Measurements from ENCODE around the gene APCDD1.

The APCDD1 gene

GRCh38 chr18:10508591-10508990 is 54.2 kb downstream of the APCDD1 start:
- no peak for DNase-seq
- no peak for TF ChIP-seq CTCF (IDR thresholded peaks at IDR 0.05; ENCODE audit: low read depth, low read length)
- Histone ChIP-seq H3K9me3 (no peaks in the 10 kb centered on the region), H3K27me3 (no peaks in the 10 kb centered on the region), H3K4me1 (no peaks in the 10 kb centered on the region), H3K4me3 (ENCODE audit: low read depth, low read length) (no peak overlapping the region), H3K36me3 (no peaks in the 10 kb centered on the region)

GRCh38 chr18:10511236-10511635 is 56.8 kb downstream of the APCDD1 start:
- no peak overlapping the region for H3K4me3 ChIP-seq (ENCODE audit: low read depth, low read length)
- TF ChIP-seq CTCF (IDR thresholded peaks at IDR 0.05; ENCODE audit: low read depth, low read length) = no peak
- no peaks in the 10 kb centered on the region for H3K4me1 ChIP-seq
- no peaks in the 10 kb centered on the region for H3K9me3 ChIP-seq
- no peaks in the 10 kb centered on the region for H3K36me3 ChIP-seq
- DNase-seq = no peak
- no peaks in the 10 kb centered on the region for H3K27me3 ChIP-seq

DNA sequence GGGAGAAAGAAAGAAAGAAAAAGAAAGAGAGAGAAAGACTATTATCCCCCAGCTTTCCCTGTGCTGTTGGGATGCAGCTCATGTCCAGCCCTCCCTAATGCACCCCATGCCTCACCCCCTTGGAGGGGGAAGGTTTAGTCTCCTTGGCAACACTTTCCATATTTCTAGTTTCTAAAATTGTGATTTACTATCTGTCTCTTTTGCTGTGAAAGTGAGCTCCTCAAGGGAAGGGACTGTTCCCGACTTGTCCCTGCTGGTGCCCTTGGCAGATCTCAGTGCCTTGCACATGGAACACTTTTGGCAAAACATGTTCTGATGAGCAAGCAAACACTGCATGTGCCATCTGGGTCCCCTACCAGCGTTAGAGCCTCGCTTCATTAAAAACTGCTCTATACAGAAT is 59.6 kb downstream of the APCDD1 start:
- no peak overlapping the region for H3K4me3 ChIP-seq (ENCODE audit: low read depth, low read length)
- H3K36me3 ChIP-seq = no peaks in the 10 kb centered on the region
- no peak for DNase-seq

GRCh38 chr18:10514601-10515000 is 60.2 kb downstream of the APCDD1 start:
- Histone ChIP-seq H3K36me3 (no peaks in the 10 kb centered on the region), H3K27me3 (peaks cover 5% of the 10 kb centered on the region), H3K4me1 (no peaks in the 10 kb centered on the region), H3K9me3 (no peaks in the 10 kb centered on the region), H3K4me3 (ENCODE audit: low read depth, low read length) (no peak overlapping the region)
- DNase-seq = no peak
- no peak for TF ChIP-seq CTCF (IDR thresholded peaks at IDR 0.05; ENCODE audit: low read depth, low read length)

More for the DNA sequence above, 59.6 kb downstream of the APCDD1 start:
- TF ChIP-seq CTCF (IDR thresholded peaks at IDR 0.05; ENCODE audit: low read depth, low read length) = no peak
- no peaks in the 10 kb centered on the region; the same call in 1 of the 2 replicates for H3K27me3 ChIP-seq
- H3K4me1 ChIP-seq = no peaks in the 10 kb centered on the region
- no peaks in the 10 kb centered on the region for H3K9me3 ChIP-seq

DNA sequence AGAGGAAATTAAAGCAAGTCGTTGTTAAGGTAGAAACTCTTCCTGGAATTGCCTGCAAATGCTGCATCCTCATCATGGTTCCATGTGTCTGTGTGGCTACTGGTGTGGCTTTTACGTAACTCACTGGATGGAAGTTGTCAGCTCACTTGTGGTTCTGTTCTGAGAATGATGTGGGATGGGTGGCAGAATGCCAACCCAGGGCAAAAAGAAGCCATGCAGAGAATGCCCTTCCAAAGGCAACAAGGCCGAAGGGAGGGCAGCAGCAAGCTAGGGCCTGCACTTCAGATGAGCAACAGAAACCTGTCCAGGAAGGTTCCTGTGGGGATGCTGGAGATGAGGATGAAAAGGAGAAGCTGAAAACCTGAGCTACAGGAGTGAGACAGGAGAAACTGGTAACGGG is 61.0 kb downstream of the APCDD1 start:
- no peaks in the 10 kb centered on the region for H3K4me1 ChIP-seq
- no peaks in the 10 kb centered on the region for H3K9me3 ChIP-seq
- peaks cover 7% of the 10 kb centered on the region for H3K27me3 ChIP-seq
- no peak for TF ChIP-seq CTCF (IDR thresholded peaks at IDR 0.05; ENCODE audit: low read depth, low read length)
- H3K36me3 ChIP-seq = no peaks in the 10 kb centered on the region
- no peak overlapping the region for H3K4me3 ChIP-seq (ENCODE audit: low read depth, low read length)
- DNase-seq = no peak

DNA sequence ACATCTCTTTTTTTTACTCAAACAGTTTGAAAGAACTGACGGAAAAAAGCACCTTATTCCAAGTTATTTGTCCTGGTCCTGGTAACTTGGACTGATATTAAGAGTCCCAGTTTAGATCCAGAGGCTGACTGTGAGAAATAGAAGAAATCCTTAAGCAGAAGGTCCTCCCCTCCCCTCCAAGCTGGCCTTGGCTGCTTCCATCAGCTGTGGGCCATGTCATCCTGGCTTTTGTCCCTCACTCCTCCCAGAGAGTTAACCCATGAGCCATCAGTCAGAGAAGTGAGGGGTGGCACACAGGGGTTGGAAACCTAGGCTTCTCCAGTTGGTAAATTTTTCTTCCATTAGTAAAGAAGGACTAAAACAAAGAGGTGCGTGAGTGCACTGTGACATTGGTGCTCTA is 61.6 kb downstream of the APCDD1 start:
- H3K27me3 ChIP-seq = peaks cover 7% of the 10 kb centered on the region
- DNase-seq = no peak
- H3K4me3 ChIP-seq (ENCODE audit: low read depth, low read length) = no peak overlapping the region
- TF ChIP-seq CTCF (IDR thresholded peaks at IDR 0.05; ENCODE audit: low read depth, low read length) = no peak
- H3K9me3 ChIP-seq = no peaks in the 10 kb centered on the region
- H3K36me3 ChIP-seq = no peaks in the 10 kb centered on the region
- no peaks in the 10 kb centered on the region for H3K4me1 ChIP-seq

Measured in BE2C (cell line).